GM18951 (cell line): ENCODE measurements around the gene TTC21B.

Experiments
- POLR2A ChIP-seq: IDR thresholded peaks from 4 replicates; pipeline ENCODE4 v1.6.1; 2011; ENCODE audit warnings: mild to moderate bottlenecking; ENCODE audit not compliant: insufficient read length, insufficient read depth; ENCODE audit errors: extremely low read depth
- in situ Hi-C: fragments of 300-500 bp; cut with MboI; formaldehyde crosslinking; loops from one replicate; pipeline ENCODE4 v1.12.0; 2022; ENCODE audit warnings: low sequenced_read_pairs, mixed read lengths, inconsistent platforms; ENCODE audit not compliant: unreplicated experiment

The TTC21B gene

GRCh38 chr2:165827016-165827920 lies 126.3 kb downstream of the TTC21B start:
- in situ Hi-C loops, result no loop called here
- no peak for TF ChIP-seq POLR2A

DNA sequence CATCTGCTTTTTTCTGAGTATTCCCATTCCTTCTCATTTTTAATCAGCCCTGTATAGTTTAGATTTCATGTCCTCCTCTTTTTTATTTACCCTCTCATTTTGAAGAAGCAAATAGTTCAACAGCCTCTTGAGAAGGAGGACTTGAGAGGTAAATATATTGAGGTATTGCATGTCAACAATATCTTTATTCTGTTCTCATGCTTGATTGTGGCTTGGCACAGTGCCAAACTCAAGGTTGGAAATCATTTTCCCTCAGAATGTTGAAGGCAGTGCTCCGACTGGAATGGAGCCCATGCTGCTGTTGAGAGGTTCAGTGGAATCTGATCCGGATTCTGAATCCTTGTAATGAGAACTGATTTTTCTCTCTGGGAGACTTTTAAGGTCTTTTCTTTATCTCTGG lies 128.5 kb downstream of the TTC21B start:
- in situ Hi-C loops, result no loop called here
- TF ChIP-seq POLR2A, result no peak
